Stimulated activated CD4-positive, alpha-beta T cell treated with anti-CD3 and anti-CD28 coated beads, Interleukin-15, amount 100 ng/mL, for 24 hours (primary cell): Measurements from ENCODE around the gene ADGRV1.
"Not testable (repeated sequence)": the region's sequence is repeated elsewhere in the genome, so short reads cannot be mapped to it uniquely, and the experiment has no call there.

Experiments used
- DNase-seq: peaks from one replicate; pipeline ENCODE4 v3.0.0-alpha.2; 2020

ADGRV1 gene

DNA sequence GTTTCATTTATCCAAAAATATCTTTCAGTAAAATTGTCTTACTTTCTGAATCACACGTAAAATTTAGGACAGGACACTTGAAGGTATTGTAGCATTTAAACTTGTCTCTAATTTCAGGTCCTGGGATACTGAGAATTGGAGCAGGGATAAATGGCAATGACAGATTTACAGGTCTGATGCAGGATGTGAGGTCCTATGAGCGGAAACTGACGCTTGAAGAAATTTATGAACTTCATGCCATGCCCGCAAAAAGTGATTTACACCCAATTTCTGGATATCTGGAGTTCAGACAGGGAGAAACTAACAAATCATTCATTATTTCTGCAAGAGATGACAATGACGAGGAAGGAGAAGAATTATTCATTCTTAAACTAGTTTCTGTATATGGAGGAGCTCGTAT, 99.2 kb downstream of the ADGRV1 start:
- DNase-seq: no peak

GRCh38 chr5:90658620-90659019, 100.0 kb downstream of the ADGRV1 start:
- no peak for DNase-seq

DNA sequence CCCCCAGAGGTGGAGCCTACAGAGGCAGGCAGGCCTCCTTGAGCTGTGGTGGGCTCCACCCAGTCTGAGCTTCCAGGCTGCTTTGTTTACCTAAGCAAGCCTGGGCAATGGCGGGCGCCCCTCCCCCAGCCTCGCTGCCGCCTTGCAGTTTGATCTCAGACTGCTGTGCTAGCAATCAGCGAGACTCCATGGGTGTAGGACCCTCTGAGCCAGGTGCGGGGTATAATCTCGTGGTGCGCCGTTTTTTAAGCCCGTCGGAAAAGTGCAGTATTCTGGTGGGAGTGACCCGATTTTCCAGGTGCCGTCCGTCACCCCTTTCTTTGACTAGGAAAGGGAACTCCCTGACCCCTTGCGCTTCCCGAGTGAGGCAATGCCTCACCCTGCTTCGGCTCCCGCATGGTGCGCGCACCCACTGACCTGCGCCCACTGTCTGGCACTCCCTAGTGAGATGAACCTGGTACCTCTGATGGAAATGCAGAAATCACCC, 109.5 kb downstream of the ADGRV1 start:
- not testable (repeated sequence) for DNase-seq

GRCh38 chr5:90675222-90675621, 116.6 kb downstream of the ADGRV1 start:
- no peak for DNase-seq

DNA sequence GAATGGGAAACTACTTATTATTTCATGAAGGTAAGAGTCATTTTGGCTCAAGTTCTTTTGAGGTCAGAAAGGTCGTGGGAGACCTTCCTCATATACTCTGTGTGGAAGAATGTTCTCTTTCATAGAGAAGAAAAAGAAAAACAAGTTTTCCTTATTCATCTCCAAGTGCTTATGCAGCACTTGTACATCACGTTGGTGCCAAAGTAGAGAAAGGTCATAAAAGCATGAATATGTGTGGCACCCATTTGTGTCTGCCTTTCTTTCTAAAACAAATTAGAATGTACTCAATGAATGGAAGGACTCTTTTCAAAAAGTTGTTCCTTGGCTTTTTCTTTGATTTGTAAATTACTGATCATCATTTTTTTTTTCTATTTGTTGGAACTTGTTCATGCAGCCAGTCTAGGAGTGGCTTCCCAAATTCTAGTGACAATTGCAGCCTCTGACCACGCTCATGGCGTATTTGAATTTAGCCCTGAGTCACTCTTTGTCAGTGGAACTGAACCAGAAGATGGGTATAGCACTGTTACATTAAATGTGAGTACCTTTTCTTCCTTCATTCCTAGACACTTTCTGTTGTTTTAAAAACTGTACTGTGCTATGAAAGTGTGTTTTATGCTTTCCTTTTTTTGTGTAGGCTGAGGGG, 122.4 kb downstream of the ADGRV1 start:
- DNase-seq: no peak

GRCh38 chr5:90682278-90682677, 123.7 kb downstream of the ADGRV1 start:
- DNase-seq: no peak

GRCh38 chr5:90685425-90686022, 126.9 kb downstream of the ADGRV1 start:
- DNase-seq: no peak

GRCh38 chr5:90686363-90686762, 127.8 kb downstream of the ADGRV1 start:
- DNase-seq: not testable (repeated sequence)

DNA sequence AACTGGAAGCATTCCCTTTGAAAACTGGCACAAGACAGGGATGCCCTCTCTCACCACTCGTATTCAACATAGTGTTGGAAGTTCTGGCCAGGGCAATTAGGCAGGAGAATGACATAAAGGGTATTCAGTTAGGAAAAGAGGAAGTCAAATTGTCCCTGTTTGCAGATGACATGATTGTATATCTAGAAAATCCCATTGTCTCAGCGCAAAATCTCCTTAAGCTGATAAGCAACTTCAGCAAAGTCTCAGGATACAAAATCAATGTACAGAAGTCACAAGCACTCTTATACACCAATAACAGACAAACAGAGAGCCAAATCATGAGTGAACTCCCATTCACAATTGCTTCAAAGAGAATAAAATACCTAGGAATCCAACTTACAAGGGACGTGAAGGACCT, 128.9 kb downstream of the ADGRV1 start:
- DNase-seq: not testable (repeated sequence)

DNA sequence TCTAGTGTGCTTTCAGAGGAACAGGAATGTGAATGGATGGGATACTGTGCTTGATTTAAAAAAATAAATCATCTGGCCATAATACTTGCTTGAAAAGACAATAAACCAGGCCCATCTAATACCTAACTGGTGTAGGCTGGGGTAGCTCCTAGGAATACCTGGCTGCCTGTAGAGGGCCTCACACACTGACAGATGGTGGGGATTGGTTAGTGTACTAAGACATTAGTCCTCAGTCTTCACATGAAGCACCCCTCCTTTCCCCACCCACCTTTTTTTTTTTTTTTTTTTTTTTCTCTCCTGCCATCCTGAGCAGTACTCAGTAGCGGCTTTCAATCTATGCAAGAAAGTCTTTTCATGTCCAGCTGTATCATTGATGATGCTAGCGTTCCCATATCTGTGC, 130.5 kb downstream of the ADGRV1 start:
- no peak for DNase-seq

GRCh38 chr5:90690307-90690706, 131.7 kb downstream of the ADGRV1 start:
- DNase-seq: no peak

DNA sequence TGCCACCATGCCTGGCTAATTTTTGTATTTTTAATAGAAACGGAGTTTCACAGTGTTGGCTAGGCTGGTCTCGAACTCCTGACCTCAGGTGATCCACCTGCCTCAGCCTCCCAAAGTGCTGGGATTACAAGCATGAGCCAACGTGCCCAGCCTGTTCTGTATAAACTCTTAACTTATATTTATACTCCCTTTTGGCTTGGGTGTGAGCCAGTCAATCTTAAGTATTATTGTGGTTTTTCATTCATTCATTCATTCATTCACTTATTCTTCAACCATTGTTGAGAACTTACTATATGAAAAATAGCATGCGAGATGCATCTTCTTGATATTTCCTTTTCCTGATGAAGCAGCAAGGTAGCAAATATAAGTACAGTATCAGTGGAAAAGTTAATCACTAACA, 132.9 kb downstream of the ADGRV1 start:
- no peak for DNase-seq

DNA sequence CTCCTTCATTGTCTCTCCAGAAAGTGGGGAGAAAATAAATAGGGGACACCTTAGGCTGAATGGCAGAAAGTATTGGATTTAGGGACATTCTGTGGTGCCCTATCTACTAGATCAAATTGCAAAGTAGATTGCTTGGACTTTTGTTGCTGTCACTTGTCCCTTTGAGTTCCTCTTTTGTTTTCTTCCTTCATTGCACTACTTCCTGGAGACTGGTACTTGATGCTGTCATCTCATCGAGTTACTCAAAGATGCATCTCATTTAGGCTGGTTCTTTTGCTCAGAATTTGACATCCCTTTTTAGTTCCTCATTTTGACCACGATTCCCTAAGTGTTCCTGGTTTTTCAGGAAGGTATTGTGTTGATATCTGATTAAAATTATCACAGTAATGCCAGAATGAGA, 137.6 kb downstream of the ADGRV1 start:
- DNase-seq: no peak

- DNase-seq: no peak
Observed at GRCh38 chr5:90700299-90700698, 141.7 kb downstream of the ADGRV1 start.

DNA sequence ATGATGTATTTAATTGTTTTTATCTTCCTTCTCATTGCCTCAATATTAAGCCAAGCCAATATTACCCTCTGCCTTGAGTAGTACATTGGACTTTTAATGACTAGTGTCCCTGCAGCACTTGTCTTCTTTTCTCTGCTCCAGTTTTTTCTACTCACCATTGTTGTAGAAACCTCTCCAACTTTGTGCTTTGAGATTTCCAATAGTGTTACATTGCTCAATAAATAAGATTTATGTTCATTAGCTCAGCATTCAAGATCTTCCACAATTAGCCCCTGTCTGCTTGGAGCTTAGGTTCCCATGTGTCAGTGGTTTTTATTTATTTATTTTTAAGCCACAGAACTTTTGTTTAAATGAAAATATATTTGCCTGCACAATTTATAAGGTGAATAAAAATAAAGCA, 145.3 kb downstream of the ADGRV1 start:
- no peak for DNase-seq

GRCh38 chr5:90707698-90708097, 149.1 kb downstream of the ADGRV1 start:
- DNase-seq: no peak

- peak; percentile 15 for DNase-seq
Observed at GRCh38 chr5:90709323-90710155, 150.9 kb downstream of the ADGRV1 start.

DNA sequence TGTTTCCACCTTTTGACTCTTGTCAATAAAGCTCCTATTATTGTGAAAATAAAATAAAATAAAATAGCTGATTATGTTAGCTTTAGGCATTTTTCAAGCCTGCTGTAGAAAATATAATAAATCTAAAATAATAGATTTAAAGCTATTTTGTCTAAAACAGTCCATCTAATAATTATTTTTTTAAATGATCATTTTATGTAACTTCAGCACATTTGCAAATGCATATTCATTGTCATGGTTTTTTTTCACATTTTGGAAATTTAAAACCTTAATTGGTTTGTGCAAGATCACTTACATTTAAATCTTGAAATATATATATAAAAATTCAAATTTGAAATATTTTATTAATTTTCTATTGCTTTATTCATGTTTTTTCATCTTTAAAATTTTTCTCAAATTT, 159.8 kb downstream of the ADGRV1 start:
- DNase-seq: no peak

GRCh38 chr5:90739567-90739966, 181.0 kb downstream of the ADGRV1 start:
- DNase-seq: no peak

- DNase-seq: no peak
Observed at GRCh38 chr5:90740244-90740799, 181.7 kb downstream of the ADGRV1 start.

- no peak for DNase-seq
Observed at GRCh38 chr5:90741022-90741564, 182.5 kb downstream of the ADGRV1 start.

DNA sequence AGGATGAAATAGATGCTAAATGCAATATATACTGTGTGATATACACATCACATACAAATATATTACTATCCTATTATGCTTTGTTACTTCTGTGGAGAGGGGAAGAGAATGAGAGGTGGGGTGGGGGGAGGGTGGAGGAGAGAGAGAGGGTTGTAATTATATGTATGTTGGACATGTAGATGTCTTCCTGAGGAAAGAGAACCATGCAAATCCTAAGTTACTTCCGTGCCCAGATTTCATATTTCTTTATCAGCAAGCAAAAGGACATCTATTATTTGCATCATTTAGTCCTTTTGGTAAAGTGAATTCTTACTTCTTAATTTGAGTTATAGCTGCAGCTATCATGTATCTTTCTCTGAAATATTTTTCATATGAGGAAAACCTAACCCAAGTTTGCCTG, 187.5 kb downstream of the ADGRV1 start:
- DNase-seq: no peak

GRCh38 chr5:90747175-90747574, 188.6 kb downstream of the ADGRV1 start:
- no peak for DNase-seq
